HepG2 (cell line): ENCODE results near the gene ATP9A. TPM values are rescaled to one million over a fixed set of nuclear protein-coding genes. Genes with fewer than 3 reads are reported as not detected.

Experiments used
- BRCA1 ChIP-seq: sonication (generic); formaldehyde crosslinking; IDR thresholded peaks from 2 replicates; pipeline ENCODE4 v1.4.0; 2020; ENCODE audit warnings: missing genetic modification reagents
- GRHL1 ChIP-seq: sonication (generic); formaldehyde crosslinking; conservative IDR thresholded peaks from 2 replicates; pipeline ENCODE4 v1.8.0; 2022; ENCODE audit warnings: missing genetic modification reagents
- KAT7 ChIP-seq: IDR thresholded peaks from 2 replicates; pipeline ENCODE4 v1.6.1; 2018; ENCODE audit warnings: borderline replicate concordance, missing compliant biosample characterization
- MBD4 ChIP-seq: IDR thresholded peaks from 2 replicates; pipeline ENCODE4 v1.6.1; 2012; ENCODE audit warnings: low read length, inconsistent platforms, borderline replicate concordance
- PBX2 ChIP-seq: IDR thresholded peaks from 2 replicates; pipeline ENCODE4 v1.6.1; 2016; ENCODE audit warnings: control low read depth
- RORA ChIP-seq: sonication (generic); formaldehyde crosslinking; IDR thresholded peaks from 2 replicates; pipeline ENCODE4 v1.5.0; 2020; ENCODE audit warnings: mild to moderate bottlenecking, missing genetic modification reagents, moderate library complexity
- SKIL ChIP-seq: sonication (generic); formaldehyde crosslinking; IDR thresholded peaks from 2 replicates; pipeline ENCODE4 v1.8.0; 2022; ENCODE audit warnings: missing genetic modification reagents, mild to moderate bottlenecking, moderate library complexity, borderline replicate concordance
- SRY ChIP-seq: sonication (generic); formaldehyde crosslinking; IDR thresholded peaks from 2 replicates; pipeline ENCODE4 v1.8.0; 2022; ENCODE audit warnings: mild to moderate bottlenecking, missing genetic modification reagents
- ZFP1 ChIP-seq: IDR thresholded peaks from 2 replicates; pipeline ENCODE4 v1.6.1; 2016
- ZNF24 ChIP-seq: fragments of 450-650 bp; IDR thresholded peaks from 2 replicates; pipeline ENCODE4 v1.6.1; 2017; ENCODE audit warnings: antibody characterized with exemption, mild to moderate bottlenecking
- ZNF350 ChIP-seq: sonication (generic); formaldehyde crosslinking; IDR thresholded peaks from 2 replicates; pipeline ENCODE4 v1.4.0; 2020; ENCODE audit warnings: mild to moderate bottlenecking, low read depth, missing genetic modification reagents, borderline replicate concordance
- ZNF446 ChIP-seq: sonication (generic); formaldehyde crosslinking; IDR thresholded peaks from 2 replicates; pipeline ENCODE4 v1.5.0; 2020; ENCODE audit warnings: mild to moderate bottlenecking, missing genetic modification reagents
- ZSCAN20 ChIP-seq: sonication (generic); formaldehyde crosslinking; IDR thresholded peaks from 2 replicates; pipeline ENCODE4 v1.4.0; 2020; ENCODE audit warnings: missing genetic modification reagents, mild to moderate bottlenecking, borderline replicate concordance
- polyA plus RNA-seq, 8 experiments: library from polyadenylated mRNA; depleted of rRNA in 3 of 8; stranded (reverse) in 7 of 8; unstranded in 1 of 8; fragments of >200 nt; fragmentation: Illumina TruSeq in 4 of 8; extraction: Trizol in 4 of 8; gene quantifications; 2 replicates each; pipeline versions ENCODE4 v1.2.1 to v1.2.3, GENCODE V29; 2011 to 2016; ENCODE audit warnings: low read depth in 4 of 8, missing spikeins in 1 of 8, mixed read lengths in 1 of 8; ENCODE audit not compliant: insufficient read depth in 1 of 8
- total RNA-seq, 5 experiments: library from RNA; depleted of rRNA; stranded (reverse); fragments of >200 nt; fragmentation: Illumina TruSeq; extraction: Trizol; gene quantifications; 2 replicates each; pipeline ENCODE4 v1.2.3, GENCODE V29; 2016; ENCODE audit warnings: low read depth in 1 of 5
- TF ChIP-seq, protein P1 (sequence below): sonication (generic); formaldehyde crosslinking; IDR thresholded peaks from 2 replicates; pipeline ENCODE4 v1.4.0; 2020; ENCODE audit warnings: low read depth, missing genetic modification reagents
- TF ChIP-seq, protein P2 (sequence below): sonication (generic); formaldehyde crosslinking; IDR thresholded peaks from 2 replicates; pipeline ENCODE4 v1.4.0; 2020; ENCODE audit warnings: low read depth, mild to moderate bottlenecking, missing genetic modification reagents
- TF ChIP-seq, protein P3 (sequence below): sonication (generic); formaldehyde crosslinking; IDR thresholded peaks from 2 replicates; pipeline ENCODE4 v1.4.0; 2020; ENCODE audit warnings: missing genetic modification reagents

Gene ATP9A
- total and polyA plus RNA-seq, 2 of the 13 experiments (the other 11 are each of a cell fraction or from before 2014, with no cell fraction given) = 11.8 to 18.5 TPM

- TF ChIP-seq ZSCAN20 (CRISPR knock-in tag) = peak; percentile 76; the same call in 1 of the 2 replicates
- TF ChIP-seq KAT7 (CRISPR knock-in tag) = peak; percentile 90; the same call in 1 of the 2 replicates
- no peak for TF ChIP-seq ZFP1
- peak; percentile 30; the same call in 1 of the 2 replicates for TF ChIP-seq ZNF350
- no peak for TF ChIP-seq MBD4
- no peak for TF ChIP-seq RORA
- TF ChIP-seq BRCA1 = peak; percentile 47; the same call in 1 of the 2 replicates
- TF ChIP-seq, protein P1, sequence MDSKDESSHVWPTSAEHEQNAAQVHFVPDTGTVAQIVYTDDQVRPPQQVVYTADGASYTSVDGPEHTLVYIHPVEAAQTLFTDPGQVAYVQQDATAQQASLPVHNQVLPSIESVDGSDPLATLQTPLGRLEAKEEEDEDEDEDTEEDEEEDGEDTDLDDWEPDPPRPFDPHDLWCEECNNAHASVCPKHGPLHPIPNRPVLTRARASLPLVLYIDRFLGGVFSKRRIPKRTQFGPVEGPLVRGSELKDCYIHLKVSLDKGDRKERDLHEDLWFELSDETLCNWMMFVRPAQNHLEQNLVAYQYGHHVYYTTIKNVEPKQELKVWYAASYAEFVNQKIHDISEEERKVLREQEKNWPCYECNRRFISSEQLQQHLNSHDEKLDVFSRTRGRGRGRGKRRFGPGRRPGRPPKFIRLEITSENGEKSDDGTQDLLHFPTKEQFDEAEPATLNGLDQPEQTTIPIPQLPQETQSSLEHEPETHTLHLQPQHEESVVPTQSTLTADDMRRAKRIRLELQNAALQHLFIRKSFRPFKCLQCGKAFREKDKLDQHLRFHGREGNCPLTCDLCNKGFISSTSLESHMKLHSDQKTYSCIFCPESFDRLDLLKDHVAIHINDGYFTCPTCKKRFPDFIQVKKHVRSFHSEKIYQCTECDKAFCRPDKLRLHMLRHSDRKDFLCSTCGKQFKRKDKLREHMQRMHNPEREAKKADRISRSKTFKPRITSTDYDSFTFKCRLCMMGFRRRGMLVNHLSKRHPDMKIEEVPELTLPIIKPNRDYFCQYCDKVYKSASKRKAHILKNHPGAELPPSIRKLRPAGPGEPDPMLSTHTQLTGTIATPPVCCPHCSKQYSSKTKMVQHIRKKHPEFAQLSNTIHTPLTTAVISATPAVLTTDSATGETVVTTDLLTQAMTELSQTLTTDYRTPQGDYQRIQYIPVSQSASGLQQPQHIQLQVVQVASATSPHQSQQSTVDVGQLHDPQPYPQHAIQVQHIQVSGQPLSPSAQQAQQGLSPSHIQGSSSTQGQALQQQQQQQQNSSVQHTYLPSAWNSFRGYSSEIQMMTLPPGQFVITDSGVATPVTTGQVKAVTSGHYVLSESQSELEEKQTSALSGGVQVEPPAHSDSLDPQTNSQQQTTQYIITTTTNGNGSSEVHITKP = no peak
- TF ChIP-seq SRY (CRISPR knock-in tag) = peak; percentile 50; the same call in 1 of the 2 replicates
- TF ChIP-seq, protein P2, sequence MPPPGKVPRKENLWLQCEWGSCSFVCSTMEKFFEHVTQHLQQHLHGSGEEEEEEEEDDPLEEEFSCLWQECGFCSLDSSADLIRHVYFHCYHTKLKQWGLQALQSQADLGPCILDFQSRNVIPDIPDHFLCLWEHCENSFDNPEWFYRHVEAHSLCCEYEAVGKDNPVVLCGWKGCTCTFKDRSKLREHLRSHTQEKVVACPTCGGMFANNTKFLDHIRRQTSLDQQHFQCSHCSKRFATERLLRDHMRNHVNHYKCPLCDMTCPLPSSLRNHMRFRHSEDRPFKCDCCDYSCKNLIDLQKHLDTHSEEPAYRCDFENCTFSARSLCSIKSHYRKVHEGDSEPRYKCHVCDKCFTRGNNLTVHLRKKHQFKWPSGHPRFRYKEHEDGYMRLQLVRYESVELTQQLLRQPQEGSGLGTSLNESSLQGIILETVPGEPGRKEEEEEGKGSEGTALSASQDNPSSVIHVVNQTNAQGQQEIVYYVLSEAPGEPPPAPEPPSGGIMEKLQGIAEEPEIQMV (CRISPR knock-in tag) = no peak; the same call in 1 of the 2 replicates
- TF ChIP-seq ZNF24 = no peak
- TF ChIP-seq ZNF446 = no peak; the same call in 1 of the 2 replicates
- no peak for TF ChIP-seq GRHL1
- no peak for TF ChIP-seq SKIL (CRISPR knock-in tag)
- TF ChIP-seq, protein P3, sequence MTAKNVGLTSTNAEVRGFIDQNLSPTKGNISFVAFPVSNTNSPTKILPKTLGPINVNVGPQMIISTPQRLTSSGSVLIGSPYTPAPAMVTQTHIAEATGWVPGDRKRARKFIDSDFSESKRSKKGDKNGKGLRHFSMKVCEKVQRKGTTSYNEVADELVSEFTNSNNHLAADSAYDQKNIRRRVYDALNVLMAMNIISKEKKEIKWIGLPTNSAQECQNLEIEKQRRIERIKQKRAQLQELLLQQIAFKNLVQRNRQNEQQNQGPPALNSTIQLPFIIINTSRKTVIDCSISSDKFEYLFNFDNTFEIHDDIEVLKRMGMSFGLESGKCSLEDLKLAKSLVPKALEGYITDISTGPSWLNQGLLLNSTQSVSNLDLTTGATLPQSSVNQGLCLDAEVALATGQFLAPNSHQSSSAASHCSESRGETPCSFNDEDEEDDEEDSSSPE (CRISPR knock-in tag) = peak; percentile 38; the same call in 1 of the 2 replicates
- peak; percentile 9 for TF ChIP-seq PBX2 (CRISPR knock-in tag)
Observed at GRCh38 chr20:51766994-51767866, 960 bp downstream of the ATP9A start (continued).
